Central memory CD8-positive, alpha-beta T cell (primary cell): ENCODE data around the gene FGGY.
"Not testable (repeated sequence)": the region's sequence is repeated elsewhere in the genome, so short reads cannot be mapped to it uniquely, and the experiment has no call there.

ENCODE experiments used
- ATAC-seq: fragments of 150-1000 bp; cut with Tn5 transposase; replicated peaks from 2 replicates; pipeline ENCODE4 v1.10.0; 2022; ENCODE audit warnings: mild to moderate bottlenecking, moderate FRiP score, moderate number of reproducible peaks; ENCODE audit not compliant: poor library complexity, severe bottlenecking; ENCODE audit errors: extremely low read depth
- DNase-seq, 2 donors: peaks; one replicate each; pipeline ENCODE4 v3.0.0; 2021; ENCODE audit warnings: low spot score in 2 of 2
- H3K27ac Mint-ChIP-seq: one replicate; pipeline ENCODE4 v1.8.0; 2022; ENCODE audit warnings: low read depth, mild to moderate bottlenecking, moderate library complexity, mixed read lengths
- H3K27me3 Mint-ChIP-seq: one replicate; pipeline ENCODE4 v1.8.0; 2022; ENCODE audit warnings: mixed read lengths
- H3K36me3 Mint-ChIP-seq: one replicate; pipeline ENCODE4 v1.8.0; 2022; ENCODE audit warnings: mild to moderate bottlenecking, moderate library complexity, mixed read lengths; ENCODE audit not compliant: insufficient read depth
- H3K4me1 Mint-ChIP-seq: one replicate; pipeline ENCODE4 v1.8.0; 2022; ENCODE audit warnings: mixed read lengths
- H3K4me3 Mint-ChIP-seq: one replicate; pipeline ENCODE4 v1.8.0; 2022; ENCODE audit warnings: mild to moderate bottlenecking, moderate library complexity, mixed read lengths
- H3K9me3 Mint-ChIP-seq: one replicate; pipeline ENCODE4 v1.8.0; 2022; ENCODE audit warnings: mixed read lengths

The FGGY gene

GRCh38 chr1:59293206-59293605 lies 3.7 kb upstream of the FGGY start:
- ATAC-seq (no peak), DNase-seq (no peak)
- peaks cover 36% of the 10 kb centered on the region for H3K4me1 Mint-ChIP-seq
- no peaks in the 10 kb centered on the region for H3K27me3 Mint-ChIP-seq
- H3K36me3 Mint-ChIP-seq: no peaks in the 10 kb centered on the region
- no peak overlapping the region for H3K4me3 Mint-ChIP-seq
- no peaks in the 10 kb centered on the region for H3K9me3 Mint-ChIP-seq
- H3K27ac Mint-ChIP-seq: peak overlapping the region; percentile 75

GRCh38 chr1:59293849-59294248 lies 3.0 kb upstream of the FGGY start:
- DNase-seq (no peak), ATAC-seq (no peak)
- no peaks in the 10 kb centered on the region for H3K36me3 Mint-ChIP-seq
- no peaks in the 10 kb centered on the region for H3K9me3 Mint-ChIP-seq
- no peak overlapping the region for H3K27ac Mint-ChIP-seq
- H3K27me3 Mint-ChIP-seq: no peaks in the 10 kb centered on the region
- no peak overlapping the region for H3K4me3 Mint-ChIP-seq
- H3K4me1 Mint-ChIP-seq: peaks cover 37% of the 10 kb centered on the region

GRCh38 chr1:59294423-59294822 lies 2.5 kb upstream of the FGGY start:
- Mint-ChIP-seq H3K27ac (no peak overlapping the region), H3K9me3 (no peaks in the 10 kb centered on the region), H3K27me3 (no peaks in the 10 kb centered on the region), H3K36me3 (no peaks in the 10 kb centered on the region), H3K4me3 (no peak overlapping the region), H3K4me1 (peaks cover 37% of the 10 kb centered on the region)
- ATAC-seq: no peak
- DNase-seq: no peak

- no peak for ATAC-seq
- H3K4me1 Mint-ChIP-seq: peaks cover 32% of the 10 kb centered on the region
- no peak overlapping the region for H3K27ac Mint-ChIP-seq
- no peaks in the 10 kb centered on the region for H3K36me3 Mint-ChIP-seq
- no peaks in the 10 kb centered on the region for H3K9me3 Mint-ChIP-seq
- peak overlapping the region; percentile 90 for H3K4me3 Mint-ChIP-seq
- no peaks in the 10 kb centered on the region for H3K27me3 Mint-ChIP-seq
- DNase-seq: no peak
Observed at GRCh38 chr1:59295618-59296017, 1.3 kb upstream of the FGGY start.

GRCh38 chr1:59298026-59298583 lies 1.2 kb downstream of the FGGY start:
- H3K27ac Mint-ChIP-seq: peak overlapping the region; percentile 95
- ATAC-seq (no peak), DNase-seq (no peak)
- peaks cover 19% of the 10 kb centered on the region for H3K4me1 Mint-ChIP-seq
- H3K4me3 Mint-ChIP-seq: peak overlapping the region; percentile 90
- no peaks in the 10 kb centered on the region for H3K27me3 Mint-ChIP-seq
- no peaks in the 10 kb centered on the region for H3K36me3 Mint-ChIP-seq
- H3K9me3 Mint-ChIP-seq: peaks cover 3% of the 10 kb centered on the region

GRCh38 chr1:59298710-59299346 lies 1.9 kb downstream of the FGGY start:
- ATAC-seq (no peak), DNase-seq (no peak)
- no peak overlapping the region for H3K27ac Mint-ChIP-seq
- H3K27me3 Mint-ChIP-seq: no peaks in the 10 kb centered on the region
- peaks cover 12% of the 10 kb centered on the region for H3K4me1 Mint-ChIP-seq
- no peak overlapping the region for H3K4me3 Mint-ChIP-seq
- no peaks in the 10 kb centered on the region for H3K36me3 Mint-ChIP-seq
- peaks cover 3% of the 10 kb centered on the region for H3K9me3 Mint-ChIP-seq

GRCh38 chr1:59299670-59300069 lies 2.8 kb downstream of the FGGY start:
- not testable (repeated sequence) for H3K9me3 Mint-ChIP-seq, H3K4me3 Mint-ChIP-seq, H3K27me3 Mint-ChIP-seq, ATAC-seq, H3K36me3 Mint-ChIP-seq, H3K27ac Mint-ChIP-seq, DNase-seq
- peaks cover 12% of the 10 kb centered on the region for H3K4me1 Mint-ChIP-seq

- H3K36me3 Mint-ChIP-seq: no peaks in the 10 kb centered on the region
- peaks cover 15% of the 10 kb centered on the region for H3K9me3 Mint-ChIP-seq
- H3K4me3 Mint-ChIP-seq: no peak overlapping the region
- DNase-seq: no peak
- no peaks in the 10 kb centered on the region for H3K27me3 Mint-ChIP-seq
- no peak for ATAC-seq
- no peak overlapping the region for H3K27ac Mint-ChIP-seq
- peaks cover 8% of the 10 kb centered on the region for H3K4me1 Mint-ChIP-seq
Observed at GRCh38 chr1:59302297-59302696, 5.4 kb downstream of the FGGY start.

GRCh38 chr1:59302871-59303270 lies 6.0 kb downstream of the FGGY start:
- Mint-ChIP-seq H3K27ac (no peak overlapping the region), H3K9me3 (peaks cover 15% of the 10 kb centered on the region), H3K4me3 (no peak overlapping the region), H3K27me3 (no peaks in the 10 kb centered on the region), H3K4me1 (peaks cover 9% of the 10 kb centered on the region), H3K36me3 (no peaks in the 10 kb centered on the region)
- DNase-seq: no peak
- ATAC-seq: no peak

- H3K9me3 Mint-ChIP-seq: peaks cover 15% of the 10 kb centered on the region
- H3K27ac Mint-ChIP-seq: no peak overlapping the region
- no peaks in the 10 kb centered on the region for H3K36me3 Mint-ChIP-seq
- peaks cover 12% of the 10 kb centered on the region for H3K4me1 Mint-ChIP-seq
- ATAC-seq (no peak), DNase-seq (no peak)
- H3K4me3 Mint-ChIP-seq: no peak overlapping the region
- no peaks in the 10 kb centered on the region for H3K27me3 Mint-ChIP-seq
Observed at GRCh38 chr1:59305188-59305587, 8.3 kb downstream of the FGGY start.

GRCh38 chr1:59307591-59307990 lies 10.7 kb downstream of the FGGY start:
- H3K9me3 Mint-ChIP-seq: peaks cover 17% of the 10 kb centered on the region
- H3K4me1 Mint-ChIP-seq: peaks cover 12% of the 10 kb centered on the region
- DNase-seq (no peak), ATAC-seq (no peak)
- H3K27me3 Mint-ChIP-seq: no peaks in the 10 kb centered on the region
- H3K27ac Mint-ChIP-seq: no peak overlapping the region
- no peak overlapping the region for H3K4me3 Mint-ChIP-seq
- H3K36me3 Mint-ChIP-seq: no peaks in the 10 kb centered on the region

- no peak overlapping the region for H3K27ac Mint-ChIP-seq
- no peak for ATAC-seq
Observed at GRCh38 chr1:59308839-59309238, 11.9 kb downstream of the FGGY start.

GRCh38 chr1:59309392-59309791 lies 12.5 kb downstream of the FGGY start:
- peaks cover 17% of the 10 kb centered on the region for H3K9me3 Mint-ChIP-seq
- H3K27me3 Mint-ChIP-seq: no peaks in the 10 kb centered on the region
- peaks cover 12% of the 10 kb centered on the region for H3K4me1 Mint-ChIP-seq
- no peak for ATAC-seq
- H3K36me3 Mint-ChIP-seq: no peaks in the 10 kb centered on the region
- H3K27ac Mint-ChIP-seq: no peak overlapping the region
- DNase-seq: no peak
- H3K4me3 Mint-ChIP-seq: no peak overlapping the region

More at GRCh38 chr1:59308839-59309238, 11.9 kb downstream of the FGGY start:
- DNase-seq: no peak
- Mint-ChIP-seq H3K4me3 (no peak overlapping the region), H3K36me3 (no peaks in the 10 kb centered on the region), H3K9me3 (peaks cover 17% of the 10 kb centered on the region), H3K27me3 (no peaks in the 10 kb centered on the region), H3K4me1 (peaks cover 12% of the 10 kb centered on the region)
